MM.1S (cell line): Measurements from ENCODE around the gene RNF38.
"Not testable (repeated sequence)": the region's sequence is repeated elsewhere in the genome, so short reads cannot be mapped to it uniquely, and the experiment has no call there.

ENCODE experiments used
- DNase-seq: peaks from one replicate; pipeline ENCODE4 v3.0.0-alpha.2; 2015
- H2AFZ ChIP-seq: fragments of 300-600 bp; sonication (generic); 2 replicates; pipeline ENCODE4 v1.6.0; 2016; ENCODE audit warnings: antibody characterized with exemption, low read length
- H3F3A ChIP-seq: fragments of 300-600 bp; sonication (generic); 2 replicates; pipeline ENCODE4 v1.6.1; 2016; ENCODE audit warnings: mild to moderate bottlenecking, antibody characterized with exemption, low read length, moderate library complexity, mixed read lengths; ENCODE audit not compliant: insufficient read depth
- H3K27ac ChIP-seq: fragments of 300-600 bp; sonication (generic); 2 replicates; pipeline ENCODE4 v1.5.1; 2016; ENCODE audit warnings: mild to moderate bottlenecking, low read length
- H3K27me3 ChIP-seq: fragments of 300-600 bp; sonication (generic); replicated peaks from 2 replicates; pipeline ENCODE4 v1.6.0; 2016; ENCODE audit warnings: low read length; ENCODE audit not compliant: insufficient read depth
- H3K36me3 ChIP-seq: fragments of 300-600 bp; sonication (generic); replicated peaks from 2 replicates; pipeline ENCODE4 v1.6.1; 2016; ENCODE audit warnings: mild to moderate bottlenecking, low read length, mixed read lengths; ENCODE audit not compliant: insufficient read depth
- H3K4me1 ChIP-seq: fragments of 300-600 bp; sonication (generic); 2 replicates; pipeline ENCODE4 v1.6.1; 2016; ENCODE audit warnings: low read length, mixed read lengths
- H3K4me2 ChIP-seq: fragments of 300-600 bp; sonication (generic); 2 replicates; pipeline ENCODE4 v1.6.0; 2016; ENCODE audit warnings: low read depth, low read length
- H3K4me3 ChIP-seq: fragments of 300-600 bp; sonication (generic); 2 replicates; pipeline ENCODE4 v1.5.1; 2016; ENCODE audit warnings: low read length, mixed read lengths
- H3K79me2 ChIP-seq: fragments of 300-600 bp; sonication (generic); 2 replicates; pipeline ENCODE4 v1.6.1; 2016; ENCODE audit warnings: mixed run types, low read length, mixed read lengths
- H3K9ac ChIP-seq: fragments of 300-600 bp; sonication (generic); 2 replicates; pipeline ENCODE4 v1.6.1; 2016; ENCODE audit warnings: low read length, mixed read lengths
- H3K9me2 ChIP-seq: fragments of 300-600 bp; sonication (generic); replicated peaks from 2 replicates; pipeline ENCODE4 v1.6.1; 2016; ENCODE audit warnings: mild to moderate bottlenecking, low read length, mixed read lengths; ENCODE audit not compliant: insufficient read depth
- H3K9me3 ChIP-seq: fragments of 300-600 bp; sonication (generic); replicated peaks from 2 replicates; pipeline ENCODE4 v1.6.1; 2016; ENCODE audit warnings: mild to moderate bottlenecking, low read length, mixed read lengths; ENCODE audit not compliant: insufficient read depth
- H4K20me1 ChIP-seq: fragments of 300-600 bp; sonication (generic); 2 replicates; pipeline ENCODE4 v1.6.1; 2016; ENCODE audit warnings: mild to moderate bottlenecking, low read length, moderate library complexity, mixed read lengths; ENCODE audit not compliant: insufficient read depth
- CTCF ChIP-seq: fragments of 300-600 bp; sonication (generic); IDR thresholded peaks from 2 replicates; pipeline ENCODE4 v1.5.1; 2016; ENCODE audit warnings: antibody characterized with exemption, low read length, mixed read lengths
- EZH2 ChIP-seq: fragments of 300-600 bp; sonication (generic); optimal IDR thresholded peaks from 2 replicates; pipeline ENCODE3; 2017; ENCODE audit warnings: low read depth, mild to moderate bottlenecking, antibody characterized with exemption, low read length, mixed read lengths
- EZH2phosphoT487 ChIP-seq: fragments of 300-600 bp; sonication (generic); IDR thresholded peaks from 2 replicates; pipeline ENCODE4 v1.6.1; 2018; ENCODE audit warnings: antibody characterized with exemption, low read length

The RNF38 gene

GRCh38 chr9:36298566-36298965, 101.5 kb downstream of the RNF38 start:
- H3K4me2 ChIP-seq = no peak overlapping the region

GRCh38 chr9:36297798-36298197, 102.3 kb downstream of the RNF38 start:
- Histone ChIP-seq H4K20me1 (no peaks in the 10 kb centered on the region), H3K27ac (no peak overlapping the region), H3K9me3 (no peaks in the 10 kb centered on the region), H3K9ac (no peak overlapping the region), H3K36me3 (no peaks in the 10 kb centered on the region), H3F3A (no peaks in the 10 kb centered on the region), H3K79me2 (no peaks in the 10 kb centered on the region), H3K4me2 (no peak overlapping the region), H3K4me1 (no peaks in the 10 kb centered on the region), H3K4me3 (no peak overlapping the region), H3K27me3 (no peaks in the 10 kb centered on the region), H3K9me2 (no peaks in the 10 kb centered on the region), H2AFZ (no peak overlapping the region)
- TF ChIP-seq CTCF (no peak), EZH2 (no peak), EZH2phosphoT487 (no peak)
- no peak for DNase-seq

More at GRCh38 chr9:36298566-36298965, 101.5 kb downstream of the RNF38 start:
- no peak for DNase-seq
- no peaks in the 10 kb centered on the region for H3F3A ChIP-seq
- H3K4me3 ChIP-seq = no peak overlapping the region
- H3K9me3 ChIP-seq = no peaks in the 10 kb centered on the region
- H3K36me3 ChIP-seq = no peaks in the 10 kb centered on the region
- TF ChIP-seq EZH2 (no peak), EZH2phosphoT487 (no peak), CTCF (no peak)
- no peaks in the 10 kb centered on the region for H3K9me2 ChIP-seq
- no peaks in the 10 kb centered on the region for H3K4me1 ChIP-seq
- no peak overlapping the region for H3K9ac ChIP-seq
- H3K27ac ChIP-seq = no peak overlapping the region
- H3K79me2 ChIP-seq = no peaks in the 10 kb centered on the region
- H4K20me1 ChIP-seq = no peaks in the 10 kb centered on the region
- no peak overlapping the region for H2AFZ ChIP-seq
- no peaks in the 10 kb centered on the region for H3K27me3 ChIP-seq

DNA sequence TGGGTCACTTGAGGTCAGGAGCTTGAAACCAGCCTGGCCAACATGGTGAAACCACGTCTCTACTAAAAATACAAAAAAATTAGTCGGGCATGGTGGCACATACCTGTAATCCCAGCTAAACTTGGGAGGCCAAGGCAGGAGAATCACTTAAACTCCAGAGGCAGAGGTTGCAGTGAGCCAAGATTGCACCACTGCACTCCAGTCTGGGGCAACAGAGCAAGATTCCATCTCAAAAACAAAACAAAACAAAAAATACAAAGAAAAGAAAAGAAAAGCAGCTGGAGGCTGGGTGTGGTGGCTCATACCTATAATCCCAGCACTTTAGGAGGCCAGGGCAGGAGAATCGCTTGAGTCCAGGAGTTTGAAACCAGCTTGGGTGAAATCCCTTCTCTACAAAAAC, 105.1 kb downstream of the RNF38 start:
- H3K9ac ChIP-seq, H3K36me3 ChIP-seq, H3K79me2 ChIP-seq, H3F3A ChIP-seq, H4K20me1 ChIP-seq, H3K9me3 ChIP-seq, DNase-seq, H3K27ac ChIP-seq, H2AFZ ChIP-seq, H3K4me1 ChIP-seq, H3K4me2 ChIP-seq, H3K9me2 ChIP-seq, H3K4me3 ChIP-seq, H3K27me3 ChIP-seq: not testable (repeated sequence)

- Histone ChIP-seq H3K79me2 (no peaks in the 10 kb centered on the region), H3K4me1 (no peaks in the 10 kb centered on the region), H3K27ac (no peak overlapping the region)
Observed at GRCh38 chr9:36293918-36294317, 106.2 kb downstream of the RNF38 start.

More at GRCh38 chr9:36293918-36294317, 106.2 kb downstream of the RNF38 start:
- Histone ChIP-seq H3K4me2 (no peak overlapping the region), H3K9me3 (no peaks in the 10 kb centered on the region), H4K20me1 (no peaks in the 10 kb centered on the region), H3K9me2 (no peaks in the 10 kb centered on the region), H2AFZ (no peak overlapping the region), H3K36me3 (no peaks in the 10 kb centered on the region), H3F3A (no peaks in the 10 kb centered on the region), H3K9ac (no peak overlapping the region), H3K4me3 (no peak overlapping the region), H3K27me3 (no peaks in the 10 kb centered on the region)
- no peak for DNase-seq
- TF ChIP-seq EZH2phosphoT487 (no peak), EZH2 (no peak), CTCF (no peak)
